Right cardiac atrium (tissue), 5 donors: ENCODE results near the gene CPNE4. TPM values are rescaled to one million over a fixed set of nuclear protein-coding genes. Genes with fewer than 3 reads are reported as not detected.
"Not testable (repeated sequence)": the region's sequence is repeated elsewhere in the genome, so short reads cannot be mapped to it uniquely, and the experiment has no call there.

Experiments
- ATAC-seq, 2 donors: fragments of 200-7000 bp; cut with Tn5 transposase; one replicate each; pipeline versions ENCODE4 v1.8.0 to v1.9.1; 2020; ENCODE audit warnings: moderate library complexity in 2 of 2, mild to moderate bottlenecking in 1 of 2
- DNase-seq, 3 donors: peaks; one replicate each; pipeline ENCODE4 v3.0.0-alpha.2; 2020
- H3K27ac ChIP-seq: one replicate; pipeline ENCODE4 v1.5.1; 2013; ENCODE audit warnings: mild to moderate bottlenecking, low read length, control low read depth, moderate library complexity
- H3K27me3 ChIP-seq: one replicate; pipeline ENCODE4 v1.6.1; 2013; ENCODE audit not compliant: control insufficient read depth, insufficient read depth
- H3K4me1 ChIP-seq: one replicate; pipeline ENCODE4 v1.6.1; 2013; ENCODE audit warnings: low read length; ENCODE audit not compliant: control insufficient read depth, insufficient read depth
- H3K4me3 ChIP-seq: one replicate; pipeline ENCODE4 v1.5.1; 2013; ENCODE audit warnings: low read length, control low read depth
- H3K9me3 ChIP-seq: one replicate; pipeline ENCODE4 v1.6.1; 2013; ENCODE audit warnings: low read length; ENCODE audit not compliant: control insufficient read depth
- WGBS: extraction: QIAGEN DNeasy Blood & Tissue Kit; methylation state at CpG from one replicate; pipeline ENCODE4 v1.1.7; 2013; 5-methylcytosine and 5-hydroxymethylcytosine counted together
- intact Hi-C, 4 donors: fragments of 100-400 bp; cut with DNase I; formaldehyde crosslinking; loops; one replicate each; pipeline versions ENCODE4 v1.11.0 to v1.14.0; 2022 to 2023
- polyA plus RNA-seq: library from polyadenylated mRNA; stranded (reverse); fragments of 200-250 nt; gene quantifications from one replicate; pipeline ENCODE4 v1.2.3, GENCODE V29; 2013
- total RNA-seq, 4 donors: library from RNA; stranded (reverse); fragmentation: NEBNext Ultra II Directional; extraction: Animal tissue kit (Norgen Biotek cat#: 25700); gene quantifications; one replicate each; pipeline ENCODE4 v1.2.1, GENCODE V29; 2021
- donor health status: healthy with polysubstance abuse.
- donor health status: DM: no; HTN: yes; CAD: no.
- donor health status: DM: no; HTN: no; CAD: no.
- donor health status: DM: no; HTN: yes; CAD: no; lungs with severe emphysema.
- donor health status: DM: yes; HTN: yes; CAD: no.

The CPNE4 gene
- total and polyA plus RNA-seq, 5 donors: 0.79 to 9.6 (median 2.1) TPM

- WGBS: 36% methylated on average over 1 of the region's 1 CpG
- intact Hi-C loops: no loop called here
- ATAC-seq (no peak), DNase-seq (no peak)
- peaks cover 2% of the 10 kb centered on the region for H3K27me3 ChIP-seq
- H3K4me1 ChIP-seq: no peaks in the 10 kb centered on the region
- H3K9me3 ChIP-seq: no peaks in the 10 kb centered on the region
- H3K4me3 ChIP-seq: no peak overlapping the region
- H3K27ac ChIP-seq: no peak overlapping the region
These were observed 36.8 kb downstream of the CPNE4 start for GRCh38 chr3:131998027-131998426.

GRCh38 chr3:131995891-131996290 is 38.9 kb downstream of the CPNE4 start:
- Histone ChIP-seq H3K4me3 (no peak overlapping the region), H3K9me3 (no peaks in the 10 kb centered on the region), H3K27me3 (peaks cover 2% of the 10 kb centered on the region), H3K27ac (no peak overlapping the region), H3K4me1 (no peaks in the 10 kb centered on the region)
- ATAC-seq: no peak
- 80% methylated on average over 3 of the region's 3 CpGs for WGBS
- no peak for DNase-seq
- intact Hi-C loops: no loop called here

GRCh38 chr3:131989318-131989717 is 45.5 kb downstream of the CPNE4 start:
- H3K27me3 ChIP-seq: no peaks in the 10 kb centered on the region
- H3K9me3 ChIP-seq: no peaks in the 10 kb centered on the region
- intact Hi-C loops: no loop called here
- H3K4me1 ChIP-seq: no peaks in the 10 kb centered on the region
- no peak overlapping the region for H3K4me3 ChIP-seq
- no peak for DNase-seq
- 97% methylated on average over 1 of the region's 3 CpGs for WGBS
- ATAC-seq: no peak
- no peak overlapping the region for H3K27ac ChIP-seq

GRCh38 chr3:131988209-131988608 is 46.6 kb downstream of the CPNE4 start:
- Histone ChIP-seq H3K27ac (no peak overlapping the region), H3K4me3 (no peak overlapping the region), H3K9me3 (no peaks in the 10 kb centered on the region), H3K27me3 (no peaks in the 10 kb centered on the region), H3K4me1 (no peaks in the 10 kb centered on the region)
- ATAC-seq: no peak
- intact Hi-C loops: no loop called here
- 87% methylated on average over 3 of the region's 3 CpGs for WGBS
- DNase-seq: no peak

GRCh38 chr3:131983689-131984088 is 51.1 kb downstream of the CPNE4 start:
- DNase-seq (no peak), ATAC-seq (no peak)
- Histone ChIP-seq H3K27ac (no peak overlapping the region), H3K4me1 (no peaks in the 10 kb centered on the region), H3K9me3 (no peaks in the 10 kb centered on the region), H3K4me3 (no peak overlapping the region), H3K27me3 (no peaks in the 10 kb centered on the region)
- 81% methylated on average over 1 of the region's 1 CpG for WGBS
- intact Hi-C loops: no loop called here

- ATAC-seq (no peak), DNase-seq (no peak)
- Histone ChIP-seq H3K9me3 (no peaks in the 10 kb centered on the region), H3K4me1 (no peaks in the 10 kb centered on the region), H3K27ac (no peak overlapping the region), H3K4me3 (no peak overlapping the region), H3K27me3 (no peaks in the 10 kb centered on the region)
- intact Hi-C loops: no loop called here
- 91% methylated on average over 7 of the region's 7 CpGs for WGBS
These were observed 53.5 kb downstream of the CPNE4 start for GRCh38 chr3:131981323-131981722.

- H3K27me3 ChIP-seq: no peaks in the 10 kb centered on the region
- H3K9me3 ChIP-seq: no peaks in the 10 kb centered on the region
- H3K27ac ChIP-seq: no peak overlapping the region
- WGBS: 21% methylated on average over 2 of the region's 2 CpGs
- DNase-seq (no peak), ATAC-seq (no peak)
- intact Hi-C loops: no loop called here
- no peak overlapping the region for H3K4me3 ChIP-seq
- no peaks in the 10 kb centered on the region for H3K4me1 ChIP-seq
These were observed 58.4 kb downstream of the CPNE4 start for GRCh38 chr3:131976448-131976847.

GRCh38 chr3:131975047-131975446 is 59.8 kb downstream of the CPNE4 start:
- ATAC-seq: no peak
- Histone ChIP-seq H3K4me3 (no peak overlapping the region), H3K27ac (no peak overlapping the region), H3K9me3 (no peaks in the 10 kb centered on the region), H3K27me3 (no peaks in the 10 kb centered on the region), H3K4me1 (no peaks in the 10 kb centered on the region)
- no peak for DNase-seq
- 65% methylated on average over 6 of the region's 6 CpGs for WGBS
- intact Hi-C loops: no loop called here

- Histone ChIP-seq H3K27ac (no peak overlapping the region), H3K4me3 (no peak overlapping the region), H3K27me3 (no peaks in the 10 kb centered on the region), H3K4me1 (no peaks in the 10 kb centered on the region), H3K9me3 (no peaks in the 10 kb centered on the region)
- no peak for ATAC-seq
- intact Hi-C loops: no loop called here
- 36% methylated on average over 4 of the region's 4 CpGs for WGBS
- DNase-seq: no peak
These were observed 61.1 kb downstream of the CPNE4 start for GRCh38 chr3:131973731-131974130.

GRCh38 chr3:131972550-131972949 is 62.3 kb downstream of the CPNE4 start:
- no peak overlapping the region for H3K4me3 ChIP-seq
- no peaks in the 10 kb centered on the region for H3K4me1 ChIP-seq
- ATAC-seq (no peak), DNase-seq (no peak)
- no peaks in the 10 kb centered on the region for H3K9me3 ChIP-seq
- H3K27ac ChIP-seq: no peak overlapping the region
- intact Hi-C loops: no loop called here
- WGBS: 58% methylated on average over 4 of the region's 4 CpGs
- no peaks in the 10 kb centered on the region for H3K27me3 ChIP-seq

GRCh38 chr3:131972091-131972490 is 62.7 kb downstream of the CPNE4 start:
- H3K9me3 ChIP-seq: no peaks in the 10 kb centered on the region
- no peaks in the 10 kb centered on the region for H3K27me3 ChIP-seq
- 73% methylated on average over 3 of the region's 3 CpGs for WGBS
- intact Hi-C loops: no loop called here
- no peak for ATAC-seq
- H3K4me1 ChIP-seq: no peaks in the 10 kb centered on the region
- no peak for DNase-seq
- H3K27ac ChIP-seq: no peak overlapping the region
- H3K4me3 ChIP-seq: no peak overlapping the region

- ATAC-seq, H3K4me1 ChIP-seq, H3K4me3 ChIP-seq, intact Hi-C loops, H3K27me3 ChIP-seq, DNase-seq, H3K9me3 ChIP-seq, H3K27ac ChIP-seq: not testable (repeated sequence)
- WGBS: 44% methylated on average over 8 of the region's 8 CpGs
These were observed 71.4 kb downstream of the CPNE4 start for GRCh38 chr3:131963442-131963841.
